AG10803 (cell line): ENCODE measurements around the gene TSPAN14.

Experiments used
- DNase-seq: peaks from one replicate; pipeline ENCODE4 v3.0.0; 2010; ENCODE audit warnings: low read depth
- H3K4me3 ChIP-seq: 2 replicates; pipeline ENCODE4 v1.5.1; 2011; ENCODE audit warnings: mild to moderate bottlenecking, low read length, control low read depth
- TF ChIP-seq, protein P1 (sequence below): conservative IDR thresholded peaks from 2 replicates; pipeline ENCODE4 v1.5.1; 2011; ENCODE audit warnings: mild to moderate bottlenecking, low read length, control low read depth, inconsistent platforms

Gene TSPAN14

DNA sequence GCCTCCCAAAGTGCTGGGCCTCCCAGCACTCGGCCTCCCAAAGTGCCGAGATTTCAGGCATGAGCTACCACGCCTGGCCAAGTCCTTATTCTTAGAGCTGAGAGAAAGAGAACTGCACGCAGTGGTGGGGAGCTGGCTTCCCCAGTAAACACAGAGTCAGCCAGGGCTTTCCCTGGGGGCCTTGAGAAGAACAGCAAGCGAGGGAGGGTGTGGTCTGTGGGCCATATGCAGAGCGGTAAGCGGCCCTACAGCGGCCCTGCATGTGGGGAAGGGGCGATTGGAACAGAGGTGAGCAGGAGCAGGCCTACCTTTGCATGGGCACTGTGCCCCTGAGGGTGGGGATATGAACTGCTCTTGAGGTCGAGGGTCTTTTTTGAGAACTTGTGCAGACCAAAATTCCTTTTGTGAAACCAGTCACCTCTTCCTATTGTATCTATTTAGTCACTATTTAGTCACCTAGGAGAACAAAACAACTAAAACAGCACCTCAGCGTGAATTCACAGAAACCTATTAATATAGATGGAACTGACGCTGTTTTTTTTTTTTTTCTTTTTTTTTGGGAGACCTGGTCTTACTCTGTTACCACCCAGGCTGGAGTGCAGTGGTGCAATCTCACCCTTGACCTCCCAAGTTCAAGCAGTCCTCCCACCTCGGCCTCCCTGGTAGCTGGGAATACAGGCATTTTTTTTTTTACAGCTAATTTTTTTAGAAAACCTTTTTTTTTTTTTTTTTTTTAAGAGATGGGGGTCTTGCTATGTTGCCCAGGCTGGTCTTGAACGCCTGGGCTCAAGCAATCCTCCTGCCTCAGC is 46.7 kb downstream of the TSPAN14 start:
- DNase-seq: no peak
- TF ChIP-seq, protein P1, sequence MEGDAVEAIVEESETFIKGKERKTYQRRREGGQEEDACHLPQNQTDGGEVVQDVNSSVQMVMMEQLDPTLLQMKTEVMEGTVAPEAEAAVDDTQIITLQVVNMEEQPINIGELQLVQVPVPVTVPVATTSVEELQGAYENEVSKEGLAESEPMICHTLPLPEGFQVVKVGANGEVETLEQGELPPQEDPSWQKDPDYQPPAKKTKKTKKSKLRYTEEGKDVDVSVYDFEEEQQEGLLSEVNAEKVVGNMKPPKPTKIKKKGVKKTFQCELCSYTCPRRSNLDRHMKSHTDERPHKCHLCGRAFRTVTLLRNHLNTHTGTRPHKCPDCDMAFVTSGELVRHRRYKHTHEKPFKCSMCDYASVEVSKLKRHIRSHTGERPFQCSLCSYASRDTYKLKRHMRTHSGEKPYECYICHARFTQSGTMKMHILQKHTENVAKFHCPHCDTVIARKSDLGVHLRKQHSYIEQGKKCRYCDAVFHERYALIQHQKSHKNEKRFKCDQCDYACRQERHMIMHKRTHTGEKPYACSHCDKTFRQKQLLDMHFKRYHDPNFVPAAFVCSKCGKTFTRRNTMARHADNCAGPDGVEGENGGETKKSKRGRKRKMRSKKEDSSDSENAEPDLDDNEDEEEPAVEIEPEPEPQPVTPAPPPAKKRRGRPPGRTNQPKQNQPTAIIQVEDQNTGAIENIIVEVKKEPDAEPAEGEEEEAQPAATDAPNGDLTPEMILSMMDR: no peak
- H3K4me3 ChIP-seq: no peak overlapping the region

- no peak for DNase-seq
- H3K4me3 ChIP-seq: no peak overlapping the region
- TF ChIP-seq, protein P1: no peak
Measured at GRCh38 chr10:80501381-80501912, 47.3 kb downstream of the TSPAN14 start.

GRCh38 chr10:80501913-80502521 is 47.9 kb downstream of the TSPAN14 start:
- TF ChIP-seq, protein P1: no peak
- H3K4me3 ChIP-seq: no peak overlapping the region
- no peak for DNase-seq

GRCh38 chr10:80502621-80503583 is 48.8 kb downstream of the TSPAN14 start:
- no peak for DNase-seq
- no peak overlapping the region for H3K4me3 ChIP-seq
- TF ChIP-seq, protein P1: no peak

GRCh38 chr10:80503584-80504157 is 49.6 kb downstream of the TSPAN14 start:
- H3K4me3 ChIP-seq: no peak overlapping the region
- no peak for DNase-seq
- TF ChIP-seq, protein P1: no peak

DNA sequence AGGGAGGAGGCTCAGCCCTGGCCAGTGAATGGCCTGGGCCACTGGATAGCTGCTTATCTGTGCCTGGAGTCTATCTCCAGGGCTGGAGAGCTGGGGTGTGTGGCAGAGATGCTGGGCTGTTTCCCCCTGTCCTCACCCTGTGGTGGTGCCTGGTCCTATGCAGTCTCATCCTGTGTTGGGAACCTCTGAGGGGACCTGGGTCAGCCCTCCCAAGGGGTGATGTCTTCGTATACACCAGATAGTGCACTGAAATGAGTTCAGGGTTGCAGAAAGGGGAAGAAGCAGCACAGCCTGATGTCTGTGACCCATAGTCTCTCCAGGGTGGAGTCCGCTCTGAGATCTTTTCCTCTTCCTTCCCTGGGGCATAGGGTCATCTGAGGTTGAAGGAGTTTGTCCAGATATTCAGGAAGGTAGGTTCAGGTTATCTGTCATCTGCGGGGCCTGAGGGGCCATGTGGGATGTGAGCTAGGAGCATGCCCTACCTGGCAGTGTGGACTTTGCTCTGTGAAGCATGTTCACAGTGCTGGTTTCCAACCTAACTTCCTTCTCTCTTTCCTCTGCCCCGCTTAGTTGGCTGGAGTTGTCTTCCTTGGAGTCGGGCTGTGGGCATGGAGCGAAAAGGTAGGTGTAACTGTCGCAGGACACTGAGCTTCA is 50.2 kb downstream of the TSPAN14 start:
- no peak overlapping the region for H3K4me3 ChIP-seq
- DNase-seq: no peak
- TF ChIP-seq, protein P1: no peak
